ENCODE data around the gene CABCOCO1.

CABCOCO1 gene

DNA sequence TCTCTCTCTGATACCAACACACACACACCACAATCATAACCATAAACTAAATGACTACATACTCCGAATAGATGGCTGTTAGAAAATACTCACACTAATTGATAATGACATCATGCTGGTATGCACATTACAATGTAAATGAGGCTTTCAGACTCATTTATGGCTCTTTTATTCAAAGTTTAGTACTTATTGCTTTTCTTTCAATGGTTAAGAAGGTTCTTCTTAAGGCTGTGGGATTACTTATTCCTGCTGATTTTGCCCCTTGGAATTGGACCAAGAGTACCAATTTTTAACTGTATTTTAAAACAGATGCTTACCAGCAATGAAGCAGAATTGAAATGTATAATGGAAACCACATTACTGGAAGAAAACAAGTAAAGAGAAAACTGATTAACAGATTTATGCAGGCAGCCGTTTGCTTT, 20.6 kb upstream of the CABCOCO1 start:
- TF ChIP-seq, protein P1, sequence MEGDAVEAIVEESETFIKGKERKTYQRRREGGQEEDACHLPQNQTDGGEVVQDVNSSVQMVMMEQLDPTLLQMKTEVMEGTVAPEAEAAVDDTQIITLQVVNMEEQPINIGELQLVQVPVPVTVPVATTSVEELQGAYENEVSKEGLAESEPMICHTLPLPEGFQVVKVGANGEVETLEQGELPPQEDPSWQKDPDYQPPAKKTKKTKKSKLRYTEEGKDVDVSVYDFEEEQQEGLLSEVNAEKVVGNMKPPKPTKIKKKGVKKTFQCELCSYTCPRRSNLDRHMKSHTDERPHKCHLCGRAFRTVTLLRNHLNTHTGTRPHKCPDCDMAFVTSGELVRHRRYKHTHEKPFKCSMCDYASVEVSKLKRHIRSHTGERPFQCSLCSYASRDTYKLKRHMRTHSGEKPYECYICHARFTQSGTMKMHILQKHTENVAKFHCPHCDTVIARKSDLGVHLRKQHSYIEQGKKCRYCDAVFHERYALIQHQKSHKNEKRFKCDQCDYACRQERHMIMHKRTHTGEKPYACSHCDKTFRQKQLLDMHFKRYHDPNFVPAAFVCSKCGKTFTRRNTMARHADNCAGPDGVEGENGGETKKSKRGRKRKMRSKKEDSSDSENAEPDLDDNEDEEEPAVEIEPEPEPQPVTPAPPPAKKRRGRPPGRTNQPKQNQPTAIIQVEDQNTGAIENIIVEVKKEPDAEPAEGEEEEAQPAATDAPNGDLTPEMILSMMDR (IDR thresholded peaks at IDR 0.05; ENCODE audit: extremely low read depth, missing control alignments): no peak
- DNase-seq (ENCODE audit: low spot score): no peak

DNA sequence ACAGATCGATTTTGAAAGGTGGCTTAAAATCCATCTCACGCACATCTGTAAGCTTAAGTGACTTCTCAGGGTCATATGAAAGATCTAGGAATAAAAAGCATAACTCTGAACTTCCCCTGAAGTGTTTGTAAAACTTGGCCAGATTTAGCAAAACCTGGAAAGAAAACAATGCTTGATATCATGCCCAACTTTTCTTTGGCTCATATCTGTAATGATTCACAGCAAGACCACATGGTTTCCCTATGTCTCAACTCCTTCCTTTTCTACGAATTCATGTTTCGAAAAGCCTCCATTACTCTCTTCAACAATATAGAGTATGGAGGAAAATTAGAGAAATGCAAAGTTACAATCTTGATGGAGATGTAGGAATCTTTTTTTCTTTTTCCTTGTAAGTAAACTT, 20.1 kb upstream of the CABCOCO1 start:
- TF ChIP-seq, protein P1 (IDR thresholded peaks at IDR 0.05; ENCODE audit: extremely low read depth, missing control alignments): no peak
- DNase-seq (ENCODE audit: low spot score): no peak

DNA sequence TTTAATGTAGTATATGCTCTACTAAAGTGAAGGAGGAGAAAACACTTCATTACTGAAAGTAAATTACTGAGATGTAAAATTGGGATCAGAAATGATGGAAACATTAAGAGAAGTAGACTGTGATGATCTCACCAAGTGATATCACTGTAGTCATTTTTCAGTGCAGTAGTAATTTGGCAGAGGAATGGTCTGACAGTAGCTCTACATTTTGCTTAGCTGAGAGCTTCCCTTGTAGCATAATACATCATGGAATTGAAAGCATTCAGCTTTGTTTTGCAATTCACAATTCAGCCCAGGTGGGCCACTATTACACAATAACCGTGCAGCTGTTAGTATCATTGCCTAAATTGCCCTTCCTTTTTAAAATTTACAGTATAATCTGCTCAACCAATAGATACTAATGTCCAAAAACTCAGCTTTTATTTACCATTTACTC, 19.4 kb upstream of the CABCOCO1 start:
- DNase-seq (ENCODE audit: low spot score): no peak
- TF ChIP-seq, protein P1 (IDR thresholded peaks at IDR 0.05; ENCODE audit: extremely low read depth, missing control alignments): no peak

- TF ChIP-seq, protein P1 (IDR thresholded peaks at IDR 0.05; ENCODE audit: extremely low read depth, missing control alignments): no peak
- no peak for DNase-seq (ENCODE audit: low spot score)
Observed at GRCh38 chr10:61653699-61654098, 9.0 kb upstream of the CABCOCO1 start.

DNA sequence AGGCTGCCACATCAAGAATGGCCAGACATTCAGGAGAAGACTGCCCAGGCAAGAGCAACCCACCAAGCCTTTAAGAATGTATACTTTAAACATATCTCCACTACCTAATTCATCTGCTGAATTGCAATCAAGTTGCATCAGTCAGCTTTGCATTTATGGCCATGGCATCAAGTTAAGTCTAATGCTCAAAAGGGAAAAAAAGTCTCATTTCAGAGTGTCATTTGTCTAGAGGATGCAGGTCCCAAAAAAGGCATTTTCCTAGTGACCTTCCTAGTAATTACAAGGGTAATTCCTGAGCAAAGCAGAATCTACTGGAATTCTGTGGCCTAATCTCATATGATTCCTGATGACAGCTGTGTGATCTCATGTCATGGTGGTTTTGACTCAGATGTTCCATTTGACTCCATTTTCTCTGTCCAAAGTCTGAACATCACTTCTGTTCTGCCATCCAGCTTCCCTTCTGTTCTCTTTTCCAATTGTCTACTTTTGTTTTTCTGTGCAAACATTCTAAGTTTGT, 7.3 kb upstream of the CABCOCO1 start:
- TF ChIP-seq, protein P1 (IDR thresholded peaks at IDR 0.05; ENCODE audit: extremely low read depth, missing control alignments): no peak
- DNase-seq (ENCODE audit: low spot score): no peak

- TF ChIP-seq, protein P1 (IDR thresholded peaks at IDR 0.05; ENCODE audit: extremely low read depth, missing control alignments): no peak
- DNase-seq (ENCODE audit: low spot score): no peak
Observed at GRCh38 chr10:61663466-61663865, 737 bp downstream of the CABCOCO1 start.

- TF ChIP-seq, protein P1 (IDR thresholded peaks at IDR 0.05; ENCODE audit: extremely low read depth, missing control alignments): no peak
- DNase-seq (ENCODE audit: low spot score): no peak
Observed at GRCh38 chr10:61664985-61665384, 2.3 kb downstream of the CABCOCO1 start.

Measured in GM20000 (cell line).